Measurements from ENCODE around the gene CYS1. TPM values are rescaled to one million over a fixed set of nuclear protein-coding genes. Genes with fewer than 3 reads are reported as not detected.
A peak's percentile ranks its signal among the peaks of the same experiment; 100 is the strongest.

The CYS1 gene
- total RNA-seq, 1 donor from 2014 or later: 3.7 TPM

- peaks cover 50% of the 10 kb centered on the region for H3K27me3 Mint-ChIP-seq (ENCODE audit: low read depth, unreplicated experiment)
- H3K4me3 Mint-ChIP-seq (ENCODE audit: unreplicated experiment): peak overlapping the region; percentile 86
- Histone ChIP-seq H3K9me3 (ENCODE audit: insufficient read depth, low read depth, low read length) (no peaks in the 10 kb centered on the region), H3K4me1 (ENCODE audit: insufficient read depth, low read length) (peaks cover 14% of the 10 kb centered on the region), H3K4me2 (ENCODE audit: low read length) (peak overlapping the region; percentile 80), H3K27ac (ENCODE audit: low read depth, low read length) (no peak overlapping the region), H3K27me3 (ENCODE audit: insufficient read depth, low read length) (peaks cover 23% of the 10 kb centered on the region), H3K4me3 (ENCODE audit: insufficient read depth, low read depth, low read length) (peak overlapping the region; percentile 51), H3K36me3 (ENCODE audit: insufficient read depth, low read length) (no peaks in the 10 kb centered on the region), H3K9ac (ENCODE audit: low read length) (peak overlapping the region; percentile 32), H3K79me2 (ENCODE audit: insufficient read depth, low read length) (no peaks in the 10 kb centered on the region), H2AFZ (ENCODE audit: low read depth, low read length) (peak overlapping the region; percentile 29), H4K20me1 (ENCODE audit: insufficient read depth, low read length) (peaks cover 14% of the 10 kb centered on the region)
- H3K27ac Mint-ChIP-seq (ENCODE audit: unreplicated experiment): peak overlapping the region; percentile 36
- peaks cover 3% of the 10 kb centered on the region for H3K9me3 Mint-ChIP-seq (ENCODE audit: unreplicated experiment)
- DNase-seq (ENCODE audit: low read depth): peak; percentile 69
- no peaks in the 10 kb centered on the region for H3K36me3 Mint-ChIP-seq (ENCODE audit: low read depth, unreplicated experiment)
- peaks cover 21% of the 10 kb centered on the region for H3K4me1 Mint-ChIP-seq (ENCODE audit: low read depth, unreplicated experiment)
- no peak for FAIRE-seq
- TF ChIP-seq EZH2 (IDR thresholded peaks at IDR 0.05; ENCODE audit: insufficient read depth, low read length): no peak
- no peak for TF ChIP-seq CTCF (IDR thresholded peaks at IDR 0.05; ENCODE audit: insufficient read depth, low read depth, low read length)
Observed at GRCh38 chr2:10079266-10079869, 843 bp downstream of the CYS1 start.

GRCh38 chr2:10078704-10079265 is 1.4 kb downstream of the CYS1 start:
- H3K9me3 Mint-ChIP-seq (ENCODE audit: unreplicated experiment): peaks cover 2% of the 10 kb centered on the region
- TF ChIP-seq CTCF (IDR thresholded peaks at IDR 0.05; ENCODE audit: insufficient read depth, low read depth, low read length) (no peak), EZH2 (IDR thresholded peaks at IDR 0.05; ENCODE audit: insufficient read depth, low read length) (no peak)
- no peak for FAIRE-seq
- H3K27me3 Mint-ChIP-seq (ENCODE audit: low read depth, unreplicated experiment): peaks cover 52% of the 10 kb centered on the region
- no peaks in the 10 kb centered on the region for H3K79me2 ChIP-seq (ENCODE audit: insufficient read depth, low read length)
- peak overlapping the region; percentile 32 for H3K9ac ChIP-seq (ENCODE audit: low read length)
- peak overlapping the region; percentile 80 for H3K4me2 ChIP-seq (ENCODE audit: low read length)
- H3K4me1 Mint-ChIP-seq (ENCODE audit: low read depth, unreplicated experiment): peaks cover 17% of the 10 kb centered on the region
- H3K36me3 ChIP-seq (ENCODE audit: insufficient read depth, low read length): no peaks in the 10 kb centered on the region
- peaks cover 14% of the 10 kb centered on the region for H4K20me1 ChIP-seq (ENCODE audit: insufficient read depth, low read length)
- peaks cover 14% of the 10 kb centered on the region for H3K4me1 ChIP-seq (ENCODE audit: insufficient read depth, low read length)
- H3K9me3 ChIP-seq (ENCODE audit: insufficient read depth, low read depth, low read length): no peaks in the 10 kb centered on the region
- peak overlapping the region; percentile 86 for H3K4me3 Mint-ChIP-seq (ENCODE audit: unreplicated experiment)
- H3K4me3 ChIP-seq (ENCODE audit: insufficient read depth, low read depth, low read length): peak overlapping the region; percentile 51
- H2AFZ ChIP-seq (ENCODE audit: low read depth, low read length): peak overlapping the region; percentile 29
- H3K27me3 ChIP-seq (ENCODE audit: insufficient read depth, low read length): peaks cover 21% of the 10 kb centered on the region
- peaks cover 1% of the 10 kb centered on the region for H3K36me3 Mint-ChIP-seq (ENCODE audit: low read depth, unreplicated experiment)
- DNase-seq (ENCODE audit: low read depth): peak; percentile 39
- no peak overlapping the region for H3K27ac ChIP-seq (ENCODE audit: low read depth, low read length)
- peak overlapping the region; percentile 36 for H3K27ac Mint-ChIP-seq (ENCODE audit: unreplicated experiment)

- Histone ChIP-seq H3K27ac (ENCODE audit: low read depth, low read length) (no peak overlapping the region), H3K9me3 (ENCODE audit: insufficient read depth, low read depth, low read length) (no peaks in the 10 kb centered on the region), H2AFZ (ENCODE audit: low read depth, low read length) (no peak overlapping the region), H3K4me1 (ENCODE audit: insufficient read depth, low read length) (peaks cover 14% of the 10 kb centered on the region), H3K4me2 (ENCODE audit: low read length) (no peak overlapping the region), H3K27me3 (ENCODE audit: insufficient read depth, low read length) (peaks cover 21% of the 10 kb centered on the region), H4K20me1 (ENCODE audit: insufficient read depth, low read length) (peaks cover 14% of the 10 kb centered on the region), H3K4me3 (ENCODE audit: insufficient read depth, low read depth, low read length) (no peak overlapping the region), H3K79me2 (ENCODE audit: insufficient read depth, low read length) (no peaks in the 10 kb centered on the region), H3K9ac (ENCODE audit: low read length) (no peak overlapping the region), H3K36me3 (ENCODE audit: insufficient read depth, low read length) (no peaks in the 10 kb centered on the region)
- H3K4me1 Mint-ChIP-seq (ENCODE audit: low read depth, unreplicated experiment): peaks cover 9% of the 10 kb centered on the region
- H3K4me3 Mint-ChIP-seq (ENCODE audit: unreplicated experiment): no peak overlapping the region
- H3K27me3 Mint-ChIP-seq (ENCODE audit: low read depth, unreplicated experiment): peaks cover 54% of the 10 kb centered on the region
- DNase-seq (ENCODE audit: low read depth) (no peak), FAIRE-seq (no peak)
- no peak for TF ChIP-seq EZH2 (IDR thresholded peaks at IDR 0.05; ENCODE audit: insufficient read depth, low read length)
- TF ChIP-seq CTCF (IDR thresholded peaks at IDR 0.05; ENCODE audit: insufficient read depth, low read depth, low read length): no peak
- H3K36me3 Mint-ChIP-seq (ENCODE audit: low read depth, unreplicated experiment): peaks cover 1% of the 10 kb centered on the region
- H3K9me3 Mint-ChIP-seq (ENCODE audit: unreplicated experiment): peaks cover 2% of the 10 kb centered on the region
- H3K27ac Mint-ChIP-seq (ENCODE audit: unreplicated experiment): no peak overlapping the region
Observed at GRCh38 chr2:10078001-10078400, 2.2 kb downstream of the CYS1 start.

All from astrocyte (in vitro differentiated cells and primary cell).